Sciatic nerve (tissue), 2 donors: ENCODE measurements around the gene METAP1. TPM values are rescaled to one million over a fixed set of nuclear protein-coding genes. Genes with fewer than 3 reads are reported as not detected.
"Not testable (repeated sequence)": the region's sequence is repeated elsewhere in the genome, so short reads cannot be mapped to it uniquely, and the experiment has no call there.

Source experiments
- ATAC-seq: fragments of 200-7000 bp; cut with Tn5 transposase; one replicate; pipeline ENCODE4 v1.9.1; 2020; ENCODE audit warnings: mild to moderate bottlenecking, moderate library complexity
- DNase-seq: peaks from one replicate; pipeline ENCODE4 v3.0.0-alpha.2; 2020; ENCODE audit warnings: low spot score
- intact Hi-C: fragments of 100-400 bp; cut with DNase I; formaldehyde crosslinking; loops from one replicate; pipeline ENCODE4 v1.14.2; 2022
- total RNA-seq: library from RNA; stranded (reverse); fragmentation: NEBNext Ultra II Directional; extraction: Animal tissue kit (Norgen Biotek cat#: 25700); gene quantifications from one replicate; pipeline ENCODE4 v1.2.1, GENCODE V29; 2021
- donor health status: DM: no; HTN: no; CAD: no.
- donor health status: DM: no; HTN: no; CAD: no.

METAP1 gene
- total RNA-seq, 1 donor from 2014 or later, result 33.2 TPM

- no peak for ATAC-seq
- DNase-seq, result no peak
- intact Hi-C loops, result no loop called here
These were observed 47.8 kb downstream of the METAP1 start for GRCh38 chr4:99043346-99043745.

GRCh38 chr4:99047710-99048109 lies 52.2 kb downstream of the METAP1 start:
- DNase-seq, result no peak
- intact Hi-C loops, result no loop called here
- ATAC-seq, result no peak

- no peak for ATAC-seq
- intact Hi-C loops, result loop anchor here (10.0 kb wide), 1 partner anchor 908 kb away; the partner anchor contains the start of gene STPG2
- no peak for DNase-seq
These were observed 57.4 kb downstream of the METAP1 start for GRCh38 chr4:99052902-99053301.

- DNase-seq, result no peak
- intact Hi-C loops, result loop anchor here (10.0 kb wide), 1 partner anchor 910 kb away; the partner anchor contains the start of gene STPG2
- no peak for ATAC-seq
These were observed 59.0 kb downstream of the METAP1 start for GRCh38 chr4:99054428-99054994.

- ATAC-seq (no peak), DNase-seq (no peak)
- intact Hi-C loops, result loop anchor here (10.0 kb wide), 1 partner anchor 913 kb away; the partner anchor contains the start of gene STPG2
These were observed 62.7 kb downstream of the METAP1 start for GRCh38 chr4:99058228-99058627.

- DNase-seq, result no peak
- intact Hi-C loops, result loop anchor here (10.0 kb wide), 1 partner anchor 915 kb away; the partner anchor contains the start of gene STPG2
- ATAC-seq, result no peak
These were observed 64.0 kb downstream of the METAP1 start for GRCh38 chr4:99059550-99059949.

GRCh38 chr4:99061048-99061700 lies 65.7 kb downstream of the METAP1 start:
- intact Hi-C loops, result no loop called here

GRCh38 chr4:99062120-99062519 lies 66.6 kb downstream of the METAP1 start:
- DNase-seq (no peak), ATAC-seq (no peak)
- intact Hi-C loops, result no loop called here

More at GRCh38 chr4:99061048-99061700, 65.7 kb downstream of the METAP1 start:
- DNase-seq (no peak), ATAC-seq (no peak)

- intact Hi-C loops, ATAC-seq, DNase-seq: not testable (repeated sequence)
These were observed 70.0 kb downstream of the METAP1 start for GRCh38 chr4:99065521-99065920.

GRCh38 chr4:99067617-99068016 lies 72.1 kb downstream of the METAP1 start:
- intact Hi-C loops, result no loop called here
- DNase-seq, result no peak
- no peak for ATAC-seq

- ATAC-seq, result no peak
- intact Hi-C loops, result no loop called here
- no peak for DNase-seq
These were observed 75.6 kb downstream of the METAP1 start for GRCh38 chr4:99071159-99071558.

- ATAC-seq, result no peak
- intact Hi-C loops, result no loop called here
- no peak for DNase-seq
These were observed 79.3 kb downstream of the METAP1 start for GRCh38 chr4:99074816-99075215.

GRCh38 chr4:99076292-99076976 lies 80.9 kb downstream of the METAP1 start:
- intact Hi-C loops, result no loop called here
- ATAC-seq (no peak), DNase-seq (no peak)

GRCh38 chr4:99077177-99077576 lies 81.7 kb downstream of the METAP1 start:
- ATAC-seq (no peak), DNase-seq (no peak)
- intact Hi-C loops, result no loop called here

- DNase-seq (no peak), ATAC-seq (no peak)
- intact Hi-C loops, result no loop called here
These were observed 82.8 kb downstream of the METAP1 start for GRCh38 chr4:99078336-99078735.

- intact Hi-C loops, result no loop called here
- DNase-seq, result no peak
- ATAC-seq, result no peak
These were observed 83.6 kb downstream of the METAP1 start for GRCh38 chr4:99078931-99079624.

- DNase-seq (no peak), ATAC-seq (no peak)
- intact Hi-C loops, result no loop called here
These were observed 84.2 kb downstream of the METAP1 start for GRCh38 chr4:99079625-99080295.

GRCh38 chr4:99080869-99081268 lies 85.3 kb downstream of the METAP1 start:
- intact Hi-C loops, DNase-seq: not testable (repeated sequence)
- peak; percentile 56 for ATAC-seq

- DNase-seq (no peak), ATAC-seq (no peak)
- intact Hi-C loops, result no loop called here
These were observed 86.7 kb downstream of the METAP1 start for GRCh38 chr4:99082192-99082591.
